ENCODE data around the gene GOLGA6L2.
"Not testable (repeated sequence)": the region's sequence is repeated elsewhere in the genome, so short reads cannot be mapped to it uniquely, and the experiment has no call there.

The GOLGA6L2 gene

GRCh38 chr15:23438816-23439466, 8.1 kb downstream of the GOLGA6L2 start:
- Histone ChIP-seq H3K27ac (no peak overlapping the region), H3K4me1 (no peaks in the 10 kb centered on the region), H3K36me3 (no peaks in the 10 kb centered on the region), H3K9me3 (no peaks in the 10 kb centered on the region), H3K4me3 (no peak overlapping the region), H3K27me3 (peaks cover 0 to 3% of the 10 kb centered on the region in 2 donors)
- intact Hi-C loops (cut with DNase I; ENCODE audit: low total_unique reads), result no loop called here
- TF ChIP-seq, protein P1, sequence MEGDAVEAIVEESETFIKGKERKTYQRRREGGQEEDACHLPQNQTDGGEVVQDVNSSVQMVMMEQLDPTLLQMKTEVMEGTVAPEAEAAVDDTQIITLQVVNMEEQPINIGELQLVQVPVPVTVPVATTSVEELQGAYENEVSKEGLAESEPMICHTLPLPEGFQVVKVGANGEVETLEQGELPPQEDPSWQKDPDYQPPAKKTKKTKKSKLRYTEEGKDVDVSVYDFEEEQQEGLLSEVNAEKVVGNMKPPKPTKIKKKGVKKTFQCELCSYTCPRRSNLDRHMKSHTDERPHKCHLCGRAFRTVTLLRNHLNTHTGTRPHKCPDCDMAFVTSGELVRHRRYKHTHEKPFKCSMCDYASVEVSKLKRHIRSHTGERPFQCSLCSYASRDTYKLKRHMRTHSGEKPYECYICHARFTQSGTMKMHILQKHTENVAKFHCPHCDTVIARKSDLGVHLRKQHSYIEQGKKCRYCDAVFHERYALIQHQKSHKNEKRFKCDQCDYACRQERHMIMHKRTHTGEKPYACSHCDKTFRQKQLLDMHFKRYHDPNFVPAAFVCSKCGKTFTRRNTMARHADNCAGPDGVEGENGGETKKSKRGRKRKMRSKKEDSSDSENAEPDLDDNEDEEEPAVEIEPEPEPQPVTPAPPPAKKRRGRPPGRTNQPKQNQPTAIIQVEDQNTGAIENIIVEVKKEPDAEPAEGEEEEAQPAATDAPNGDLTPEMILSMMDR (IDR thresholded peaks at IDR 0.05), result no peak
- no peak for DNase-seq

GRCh38 chr15:23437673-23438072, 9.4 kb downstream of the GOLGA6L2 start:
- TF ChIP-seq, protein P1 (IDR thresholded peaks at IDR 0.05), result no peak
- intact Hi-C loops (cut with DNase I; ENCODE audit: low total_unique reads), result no loop called here
- Histone ChIP-seq H3K4me1 (no peaks in the 10 kb centered on the region), H3K9me3 (no peaks in the 10 kb centered on the region), H3K36me3 (no peaks in the 10 kb centered on the region), H3K27ac (no peak overlapping the region), H3K27me3 (no peaks in the 10 kb centered on the region), H3K4me3 (no peak overlapping the region)
- DNase-seq, result no peak

- no peak overlapping the region for H3K27ac ChIP-seq
- H3K4me1 ChIP-seq, result no peaks in the 10 kb centered on the region
- TF ChIP-seq, protein P1 (IDR thresholded peaks at IDR 0.05), result no peak
- no peak overlapping the region for H3K4me3 ChIP-seq
- intact Hi-C loops (cut with DNase I; ENCODE audit: low total_unique reads), result no loop called here
- no peaks in the 10 kb centered on the region for H3K9me3 ChIP-seq
- no peaks in the 10 kb centered on the region for H3K36me3 ChIP-seq
- H3K27me3 ChIP-seq, result no peaks in the 10 kb centered on the region
- DNase-seq, result peak in 1 of 2 donors; percentile 41
Measured at GRCh38 chr15:23437146-23437545, 9.9 kb downstream of the GOLGA6L2 start.

DNA sequence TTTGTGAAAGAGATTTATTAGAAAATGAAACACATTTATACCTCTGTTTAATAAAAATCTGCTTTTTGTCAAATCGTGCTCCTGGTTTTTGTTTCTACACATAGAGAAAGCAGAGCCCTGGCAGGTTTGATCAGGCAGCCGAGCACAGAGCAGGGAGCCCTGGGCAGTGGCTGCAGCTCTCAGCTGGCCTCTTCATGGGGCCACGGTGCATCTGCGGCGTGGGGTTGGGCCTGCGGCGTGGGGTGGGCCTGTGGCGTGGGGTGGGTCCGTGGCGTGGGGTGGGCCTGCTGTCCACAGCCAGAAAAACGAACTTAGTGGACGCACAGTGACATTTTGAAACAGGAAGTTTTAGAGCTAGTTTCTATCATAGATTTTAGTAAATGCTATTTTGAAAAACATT, 10.6 kb downstream of the GOLGA6L2 start:
- Histone ChIP-seq H3K9me3 (no peaks in the 10 kb centered on the region), H3K27me3 (no peaks in the 10 kb centered on the region), H3K4me1 (no peaks in the 10 kb centered on the region), H3K36me3 (no peaks in the 10 kb centered on the region), H3K4me3 (no peak overlapping the region), H3K27ac (no peak overlapping the region)
- intact Hi-C loops (cut with DNase I; ENCODE audit: low total_unique reads), result no loop called here
- no peak for DNase-seq
- TF ChIP-seq, protein P1 (IDR thresholded peaks at IDR 0.05), result no peak

DNA sequence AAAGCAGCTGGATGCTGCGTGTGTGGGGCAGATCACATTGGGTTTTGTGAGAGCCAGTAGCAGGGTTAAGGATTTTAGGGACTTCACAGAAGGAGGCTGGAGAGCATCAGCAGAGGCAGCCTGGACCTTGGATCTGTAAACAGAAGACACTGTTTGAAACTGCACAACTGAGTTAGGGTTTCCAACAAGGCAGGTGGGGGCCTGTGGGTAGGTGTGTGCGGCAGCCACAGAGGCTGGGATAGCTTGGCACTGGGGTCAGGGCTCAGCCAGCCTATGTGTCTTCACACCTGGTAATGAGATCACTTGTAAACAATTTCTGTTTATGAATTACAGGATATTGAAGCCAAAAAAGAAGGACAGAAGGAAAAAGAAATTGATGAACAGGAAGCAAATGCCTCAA, 12.3 kb downstream of the GOLGA6L2 start:
- H3K27ac ChIP-seq; DNase-seq; H3K4me3 ChIP-seq; H3K27me3 ChIP-seq; H3K4me1 ChIP-seq; intact Hi-C loops (cut with DNase I; ENCODE audit: low total_unique reads); H3K9me3 ChIP-seq; H3K36me3 ChIP-seq: not testable (repeated sequence)

DNA sequence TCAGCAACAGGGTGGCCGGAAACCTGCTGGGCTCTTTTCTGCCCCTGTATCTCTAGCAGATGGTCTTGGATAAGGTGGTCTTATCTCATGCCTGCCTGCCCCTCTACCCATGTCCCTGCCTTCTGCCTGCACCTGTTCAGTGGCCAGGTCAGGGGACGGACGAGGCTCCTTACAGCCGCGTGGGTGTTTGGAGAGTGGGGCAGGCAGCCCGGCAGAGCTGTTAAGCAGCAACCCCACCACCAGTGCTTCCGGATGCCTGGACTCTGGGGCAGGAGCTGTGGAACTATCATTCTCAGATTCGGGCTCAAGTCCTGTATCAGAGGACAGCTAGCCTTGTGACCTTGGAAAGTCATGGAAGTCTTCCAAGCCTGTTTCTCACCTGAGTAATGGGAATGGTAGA, 21.7 kb downstream of the GOLGA6L2 start:
- H3K36me3 ChIP-seq; H3K4me3 ChIP-seq; H3K27me3 ChIP-seq; H3K9me3 ChIP-seq; intact Hi-C loops (cut with DNase I; ENCODE audit: low total_unique reads); H3K27ac ChIP-seq: not testable (repeated sequence)
- peak in 1 of 2 donors; percentile 48 for DNase-seq
- H3K4me1 ChIP-seq, result peaks cover 0 to 30% (median 9%) of the 10 kb centered on the region in 4 donors
